H1 (cell line): Measurements from ENCODE around the gene NT5E. TPM values are rescaled to one million over a fixed set of nuclear protein-coding genes. Genes with fewer than 3 reads are reported as not detected.

Experiments used
- CTCF ChIA-PET: fragments of 300-600 bp; sonication (Branson Sonifier 250); formaldehyde crosslinking; loops from one replicate; lab custom pipeline; 2021; ENCODE audit not compliant: partially characterized antibody; lab: Charles Lee
- POLR2A ChIA-PET: fragments of 300-600 bp; sonication (Branson Sonifier 250); formaldehyde crosslinking; loops from one replicate; lab custom pipeline; 2021; ENCODE audit warnings: inconsistent platforms; ENCODE audit not compliant: partially characterized antibody; lab: Charles Lee
- DNase-seq, 2 experiments: peaks; one replicate each; pipeline versions ENCODE4 v3.0.0 to v3.0.0-alpha.2; 2010 to 2022; ENCODE audit warnings: low spot score in 2 of 2, low read depth in 1 of 2, mixed read lengths in 1 of 2
- FAIRE-seq: peaks from 2 replicates; lab custom pipeline; 2011; peaks lifted over from hg19 to GRCh38; lab: Jason Lieb, UNC
- H2AFZ ChIP-seq: 2 replicates; pipeline ENCODE4 v1.8.1; 2012; ENCODE audit warnings: low read length, inconsistent platforms
- H2AK5ac ChIP-seq: 2 replicates; pipeline ENCODE4 v1.6.1; 2013; ENCODE audit warnings: low read depth, low read length
- H2BK120ac ChIP-seq: replicated peaks from 2 replicates; pipeline ENCODE3; 2013; ENCODE audit warnings: low read depth, low read length, inconsistent platforms
- H2BK12ac ChIP-seq: 2 replicates; pipeline ENCODE4 v1.6.1; 2013; ENCODE audit warnings: low read depth, low read length
- H2BK15ac ChIP-seq: 2 replicates; pipeline ENCODE4 v1.6.1; 2013; ENCODE audit warnings: low read length
- H2BK20ac ChIP-seq: 2 replicates; pipeline ENCODE4 v1.6.1; 2013; ENCODE audit warnings: low read length
- H2BK5ac ChIP-seq: 2 replicates; pipeline ENCODE4 v1.6.1; 2013; ENCODE audit warnings: low read depth, low read length
- H3K14ac ChIP-seq: 2 replicates; pipeline ENCODE4 v1.6.1; 2013; ENCODE audit warnings: inconsistent platforms; ENCODE audit not compliant: insufficient read length
- H3K18ac ChIP-seq: 2 replicates; pipeline ENCODE4 v1.6.1; 2013; ENCODE audit warnings: low read length; ENCODE audit errors: extremely low read depth
- H3K23ac ChIP-seq: 2 replicates; pipeline ENCODE4 v1.6.1; 2013; ENCODE audit warnings: inconsistent platforms; ENCODE audit not compliant: insufficient read length
- H3K23me2 ChIP-seq: 2 replicates; pipeline ENCODE4 v1.6.1; 2013; ENCODE audit warnings: low read depth, low read length
- H3K27ac ChIP-seq: 2 replicates; pipeline ENCODE4 v1.6.1; 2011; ENCODE audit warnings: low read depth, low read length, inconsistent platforms
- H3K27me3 ChIP-seq, 4 experiments: replicated peaks in 1 of 4; 1 replicate in 1 of 4; 2 replicates in 3 of 4; pipeline versions ENCODE4 v1.6.1 to v1.8.1; 2011 to 2013; ENCODE audit warnings: low read length in 3 of 4, mild to moderate bottlenecking in 3 of 4, inconsistent platforms in 2 of 4, mixed read lengths in 2 of 4, moderate library complexity in 1 of 4; ENCODE audit not compliant: control insufficient read depth in 3 of 4, insufficient read depth in 3 of 4; ENCODE audit errors: extremely low read depth in 1 of 4
- H3K36me3 ChIP-seq, 4 experiments: 2 replicates each; pipeline versions ENCODE4 v1.6.1 to v1.8.1; 2011 to 2013; ENCODE audit warnings: mild to moderate bottlenecking in 4 of 4, low read length in 3 of 4, moderate library complexity in 2 of 4, control low read depth in 1 of 4, inconsistent platforms in 1 of 4; ENCODE audit not compliant: insufficient read depth in 4 of 4, control insufficient read depth in 2 of 4
- H3K4ac ChIP-seq: replicated peaks from 2 replicates; pipeline ENCODE3; 2013; ENCODE audit warnings: low read length, low read depth, mixed read lengths, inconsistent platforms; ENCODE audit not compliant: insufficient read length
- H3K4me1 ChIP-seq, 4 experiments: replicated peaks in 1 of 4; 1 replicate in 1 of 4; 2 replicates in 3 of 4; pipeline versions ENCODE4 v1.6.1 to v1.8.1; 2011 to 2013; ENCODE audit warnings: low read length in 3 of 4, inconsistent platforms in 2 of 4, mixed read lengths in 1 of 4; ENCODE audit not compliant: insufficient read depth in 4 of 4, control insufficient read depth in 3 of 4
- H3K4me2 ChIP-seq, 2 experiments: 2 replicates each; pipeline versions ENCODE4 v1.6.1 to v1.8.1; 2011 to 2013; ENCODE audit warnings: low read depth in 2 of 2, low read length in 2 of 2, control low read depth in 1 of 2, inconsistent platforms in 1 of 2, mild to moderate bottlenecking in 1 of 2; ENCODE audit not compliant: insufficient read depth in 1 of 2
- H3K4me3 ChIP-seq, 4 experiments: fragments of 200-600, 300-600 bp in 1 of 4; sonication (generic), shearing (Covaris generic), sonication (Bioruptor Twin) in 1 of 4; 2 replicates each; pipeline versions ENCODE4 v1.5.1 to v1.8.1; 2011 to 2016; ENCODE audit warnings: low read length in 4 of 4, low read depth in 3 of 4, control low read depth in 2 of 4, inconsistent platforms in 2 of 4, mild to moderate bottlenecking in 2 of 4, mixed read lengths in 1 of 4, moderate library complexity in 1 of 4; ENCODE audit not compliant: insufficient read depth in 2 of 4; ENCODE audit errors: extremely low read depth in 1 of 4
- H3K56ac ChIP-seq: replicated peaks from 2 replicates; pipeline ENCODE3; 2013; ENCODE audit warnings: low read depth, mild to moderate bottlenecking, mixed read lengths, low read length, inconsistent platforms; ENCODE audit not compliant: insufficient read length
- H3K79me1 ChIP-seq: 2 replicates; pipeline ENCODE4 v1.6.1; 2013; ENCODE audit warnings: low read depth, low read length, control low read depth
- H3K79me2 ChIP-seq, 2 experiments: 2 replicates each; pipeline versions ENCODE4 v1.6.1 to v1.8.1; 2012 to 2013; ENCODE audit warnings: low read length in 2 of 2, mild to moderate bottlenecking in 2 of 2, inconsistent platforms in 1 of 2; ENCODE audit not compliant: insufficient read depth in 2 of 2, control insufficient read depth in 1 of 2
- H3K9ac ChIP-seq, 4 experiments: replicated peaks in 1 of 4; 1 replicate in 1 of 4; 2 replicates in 3 of 4; pipeline versions ENCODE4 v1.6.1 to v1.8.1; 2011 to 2013; ENCODE audit warnings: low read depth in 3 of 4, low read length in 3 of 4, control low read depth in 2 of 4, mild to moderate bottlenecking in 2 of 4, moderate library complexity in 2 of 4, inconsistent platforms in 1 of 4; ENCODE audit errors: extremely low read depth in 1 of 4
- H3K9me3 ChIP-seq, 2 experiments: 2 replicates each; pipeline versions ENCODE4 v1.6.1 to v1.8.1; 2012 to 2013; ENCODE audit warnings: mild to moderate bottlenecking in 2 of 2, moderate library complexity in 2 of 2, control low read depth in 1 of 2, inconsistent platforms in 1 of 2, low read depth in 1 of 2, low read length in 1 of 2, mixed read lengths in 1 of 2; ENCODE audit not compliant: insufficient read depth in 2 of 2
- H4K20me1 ChIP-seq, 2 experiments: replicated peaks in 1 of 2; 2 replicates each; pipeline versions ENCODE3 to v1.8.1; 2011 to 2013; ENCODE audit warnings: inconsistent platforms in 2 of 2, low read length in 2 of 2, mild to moderate bottlenecking in 1 of 2; ENCODE audit not compliant: insufficient read depth in 2 of 2, control insufficient read depth in 1 of 2
- H4K5ac ChIP-seq: 2 replicates; pipeline ENCODE4 v1.6.1; 2013; ENCODE audit warnings: low read length, low read depth, mixed read lengths, inconsistent platforms; ENCODE audit not compliant: insufficient read length
- H4K8ac ChIP-seq: 2 replicates; pipeline ENCODE4 v1.8.0; 2013; ENCODE audit warnings: mild to moderate bottlenecking, moderate library complexity, low read length, inconsistent platforms; ENCODE audit not compliant: insufficient read depth; ENCODE audit errors: extremely low read depth
- H4K91ac ChIP-seq: replicated peaks from 2 replicates; pipeline ENCODE3; 2013; ENCODE audit warnings: low read length, mixed read lengths, inconsistent platforms; ENCODE audit not compliant: insufficient read length
- CHD2 ChIP-seq: IDR thresholded peaks from 2 replicates; pipeline ENCODE4 v1.6.1; 2012; ENCODE audit warnings: low read length, improper control_type of control experiment
- MAFK ChIP-seq: IDR thresholded peaks from 2 replicates; pipeline ENCODE4 v1.6.1; 2012; ENCODE audit warnings: low read depth, mild to moderate bottlenecking, improper control_type of control experiment, low read length
- MAX ChIP-seq: IDR thresholded peaks from 2 replicates; pipeline ENCODE4 v1.6.1; 2012; ENCODE audit warnings: inconsistent platforms
- PHF8 ChIP-seq: fragments of 200-600 bp; sonication (generic); conservative IDR thresholded peaks from 2 replicates; pipeline ENCODE4 v1.7.1; 2012; ENCODE audit warnings: low read depth, mild to moderate bottlenecking, inconsistent platforms, low read length, moderate library complexity
- RAD21 ChIP-seq, 2 experiments: IDR thresholded peaks in 1 of 2; conservative IDR thresholded peaks in 1 of 2; 2 replicates each; pipeline ENCODE4 v1.6.1; 2011; ENCODE audit warnings: low read depth in 2 of 2, low read length in 2 of 2, improper control_type of control experiment in 1 of 2, inconsistent platforms in 1 of 2, mild to moderate bottlenecking in 1 of 2, moderate library complexity in 1 of 2
- WGBS, 2 experiments: shearing (Covaris generic) in 1 of 2; methylation state at CpG; one replicate each; pipeline versions ENCODE4 v1.1.6 to v1.1.7; 2013 to 2015; ENCODE audit warnings: low lambda C conversion rate in 2 of 2, mixed read lengths in 2 of 2, inconsistent platforms in 1 of 2, low coverage in 1 of 2, missing lambda C conversion rate in 1 of 2; ENCODE audit not compliant: insufficient replicate concordance in 2 of 2, insufficient coverage in 1 of 2, insufficient read length in 1 of 2; ENCODE audit errors: extremely low coverage in 1 of 2, missing lambda C conversion rate in 1 of 2; 5-methylcytosine and 5-hydroxymethylcytosine counted together
- polyA plus RNA-seq, 7 experiments: library from polyadenylated mRNA; depleted of rRNA in 3 of 7; stranded (reverse) in 5 of 7; unstranded in 2 of 7; fragments of >200 nt in 5 of 7; fragments of 200-250 nt in 2 of 7; gene quantifications; 1 replicate in 5 of 7; 2 replicates in 1 of 7; 4 replicates in 1 of 7; pipeline versions ENCODE4 v1.2.1 to v1.2.3, GENCODE V29; 2011 to 2013; ENCODE audit warnings: missing spikeins in 2 of 7, mixed read lengths in 2 of 7
- total RNA-seq: library from RNA; stranded (reverse); fragmentation: NEBNext Ultra II Directional; extraction: Animal tissue kit (Norgen Biotek cat#: 25700); gene quantifications from 2 replicates; pipeline ENCODE4 v1.2.1, GENCODE V29; 2021

Gene NT5E
- total and polyA plus RNA-seq, 2 of the 8 experiments (the other 6 are each of a cell fraction or from before 2014, with no cell fraction given) = 0.74 to 1.5 TPM

- no peak for FAIRE-seq
- no peak overlapping the region for H3K4ac ChIP-seq
- H2AFZ ChIP-seq = no peak overlapping the region
Observed at GRCh38 chr6:85405853-85406198, 44.1 kb upstream of the NT5E start.

More at GRCh38 chr6:85405853-85406198, 44.1 kb upstream of the NT5E start:
- Histone ChIP-seq H4K20me1 (no peaks in the 10 kb centered on the region), H2BK15ac (0 out of 2 replicates have a peak overlapping the region, but pooled peaks have one; percentile 23), H2BK12ac (no peak overlapping the region), H3K36me3 (no peaks in the 10 kb centered on the region), H4K91ac (no peak overlapping the region), H2BK20ac (no peak overlapping the region), H3K23me2 (no peaks in the 10 kb centered on the region), H3K27ac (no peak overlapping the region), H3K4me1 (peaks cover 0 to 8% (median 4%) of the 10 kb centered on the region in 4 experiments; a peak in 3 of 7 replicates), H2BK120ac (no peak overlapping the region), H3K4me2 (no peak overlapping the region), H4K5ac (no peak overlapping the region), H3K9ac (no peak overlapping the region), H3K56ac (no peak overlapping the region), H3K14ac (no peak overlapping the region), H3K9me3 (no peaks in the 10 kb centered on the region), H4K8ac (no peak overlapping the region), H2AK5ac (no peak overlapping the region), H3K79me1 (no peaks in the 10 kb centered on the region), H2BK5ac (no peak overlapping the region), H3K27me3 (no peaks in the 10 kb centered on the region; a peak in 1 of 7 replicates), H3K79me2 (no peaks in the 10 kb centered on the region), H3K18ac (no peak overlapping the region), H3K4me3 (no peak overlapping the region), H3K23ac (no peak overlapping the region)
- ChIA-PET CTCF (interaction anchor here (1.5 kb wide), 1 partner anchor 77 kb away, joined by 10 read pairs; no protein-coding TSS in a partner anchor), POLR2A (no interaction called here)
- DNase-seq = no peak
- TF ChIP-seq CHD2 (no peak), MAX (no peak), RAD21 (IDR thresholded peaks at IDR 0.05 in 1 of 2, conservative IDR thresholded peaks at IDR 0.05 in 1 of 2; ENCODE audit: low read depth in 2 of 2, low read length in 2 of 2) (no peak), PHF8 (no peak), MAFK (no peak)
- 96% methylated on average over 2 of the region's 2 CpGs; no CpG with 5 or more reads in 1 of the 2 experiments for WGBS, 2 experiments
